Measurements from ENCODE around the gene ATP6V0D1.

DNA sequence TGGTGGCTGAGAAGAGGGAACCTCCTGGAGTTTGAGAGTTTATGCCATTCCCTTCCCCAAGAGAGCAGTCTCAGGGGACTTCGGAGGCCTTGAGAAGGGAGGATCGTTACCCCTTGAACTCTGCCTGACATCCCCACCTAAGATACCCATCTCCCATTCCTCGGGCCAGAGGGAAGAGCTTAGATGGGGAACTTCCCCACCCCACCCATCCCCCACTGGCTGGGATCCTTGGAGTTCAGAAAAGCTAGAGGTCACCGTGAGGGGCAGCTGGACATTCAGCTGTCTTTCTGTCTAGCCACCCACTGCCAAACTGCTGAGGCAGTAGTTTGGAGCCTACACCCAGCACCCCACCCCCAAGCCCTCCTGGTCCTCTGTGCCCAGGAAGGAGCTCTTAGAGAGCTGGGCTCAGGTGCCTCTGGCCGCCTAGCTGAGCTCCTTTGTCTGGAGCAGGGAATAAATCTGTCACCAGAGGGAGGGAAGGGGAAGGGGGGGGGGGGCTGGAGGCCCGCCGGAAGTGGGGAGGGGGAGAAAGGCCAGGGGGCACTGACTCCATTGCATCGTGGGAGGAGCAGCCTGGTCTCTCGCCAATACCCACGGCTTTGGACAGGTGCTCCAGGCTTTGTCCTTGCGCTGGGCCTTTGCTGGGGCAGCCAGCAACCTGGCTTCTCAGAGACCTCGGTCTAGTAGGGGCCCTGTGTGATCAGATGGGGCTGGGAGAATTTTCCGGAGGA, 49.0 kb downstream of the ATP6V0D1 start:
- TF ChIP-seq POLR2A (IDR thresholded peaks at IDR 0.05), result no peak
- TF ChIP-seq, protein P1, sequence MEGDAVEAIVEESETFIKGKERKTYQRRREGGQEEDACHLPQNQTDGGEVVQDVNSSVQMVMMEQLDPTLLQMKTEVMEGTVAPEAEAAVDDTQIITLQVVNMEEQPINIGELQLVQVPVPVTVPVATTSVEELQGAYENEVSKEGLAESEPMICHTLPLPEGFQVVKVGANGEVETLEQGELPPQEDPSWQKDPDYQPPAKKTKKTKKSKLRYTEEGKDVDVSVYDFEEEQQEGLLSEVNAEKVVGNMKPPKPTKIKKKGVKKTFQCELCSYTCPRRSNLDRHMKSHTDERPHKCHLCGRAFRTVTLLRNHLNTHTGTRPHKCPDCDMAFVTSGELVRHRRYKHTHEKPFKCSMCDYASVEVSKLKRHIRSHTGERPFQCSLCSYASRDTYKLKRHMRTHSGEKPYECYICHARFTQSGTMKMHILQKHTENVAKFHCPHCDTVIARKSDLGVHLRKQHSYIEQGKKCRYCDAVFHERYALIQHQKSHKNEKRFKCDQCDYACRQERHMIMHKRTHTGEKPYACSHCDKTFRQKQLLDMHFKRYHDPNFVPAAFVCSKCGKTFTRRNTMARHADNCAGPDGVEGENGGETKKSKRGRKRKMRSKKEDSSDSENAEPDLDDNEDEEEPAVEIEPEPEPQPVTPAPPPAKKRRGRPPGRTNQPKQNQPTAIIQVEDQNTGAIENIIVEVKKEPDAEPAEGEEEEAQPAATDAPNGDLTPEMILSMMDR (IDR thresholded peaks at IDR 0.05 in 8 of 11, conservative IDR thresholded peaks at IDR 0.05 in 3 of 11), result no peak
